Neuron (in vitro differentiated cells): Measurements from ENCODE around the gene DNAH11.

Experiments
- H2AFZ ChIP-seq: one replicate; pipeline ENCODE4 v1.6.1; 2013; ENCODE audit warnings: low read depth, mild to moderate bottlenecking, inconsistent platforms, low read length, moderate library complexity
- H3K27me3 ChIP-seq: one replicate; pipeline ENCODE4 v1.6.1; 2013; ENCODE audit warnings: low read length; ENCODE audit not compliant: insufficient read depth
- H3K36me3 ChIP-seq: one replicate; pipeline ENCODE4 v1.6.1; 2013; ENCODE audit warnings: low read length; ENCODE audit not compliant: insufficient read depth
- H3K4me1 ChIP-seq: one replicate; pipeline ENCODE4 v1.6.1; 2013; ENCODE audit warnings: low read length; ENCODE audit not compliant: insufficient read depth
- H3K4me3 ChIP-seq: 2 replicates; pipeline ENCODE4 v1.5.1; 2013; ENCODE audit warnings: mild to moderate bottlenecking, low read length, moderate library complexity
- H3K9me3 ChIP-seq: one replicate; pipeline ENCODE4 v1.6.1; 2013; ENCODE audit warnings: low read length

DNAH11 gene

GRCh38 chr7:21757537-21758282 lies 214.9 kb downstream of the DNAH11 start:
- Histone ChIP-seq H3K36me3 (no peaks in the 10 kb centered on the region), H3K4me1 (no peaks in the 10 kb centered on the region), H2AFZ (no peak overlapping the region), H3K27me3 (peaks cover 5% of the 10 kb centered on the region), H3K4me3 (no peak overlapping the region), H3K9me3 (no peaks in the 10 kb centered on the region)

- Histone ChIP-seq H3K36me3 (no peaks in the 10 kb centered on the region), H3K27me3 (peaks cover 5% of the 10 kb centered on the region), H3K4me3 (no peak overlapping the region), H2AFZ (no peak overlapping the region), H3K9me3 (no peaks in the 10 kb centered on the region), H3K4me1 (no peaks in the 10 kb centered on the region)
Observed at GRCh38 chr7:21758286-21758685, 215.4 kb downstream of the DNAH11 start.

- H3K4me3 ChIP-seq, result no peak overlapping the region
- no peak overlapping the region for H2AFZ ChIP-seq
- H3K27me3 ChIP-seq, result peaks cover 5% of the 10 kb centered on the region
- H3K9me3 ChIP-seq, result no peaks in the 10 kb centered on the region
- H3K4me1 ChIP-seq, result peaks cover 11% of the 10 kb centered on the region
- H3K36me3 ChIP-seq, result no peaks in the 10 kb centered on the region
Observed at GRCh38 chr7:21762469-21762868, 219.6 kb downstream of the DNAH11 start.

GRCh38 chr7:21763818-21764217 lies 221.0 kb downstream of the DNAH11 start:
- no peaks in the 10 kb centered on the region for H3K9me3 ChIP-seq
- no peak overlapping the region for H2AFZ ChIP-seq
- no peak overlapping the region for H3K4me3 ChIP-seq
- H3K36me3 ChIP-seq, result no peaks in the 10 kb centered on the region
- peaks cover 5% of the 10 kb centered on the region for H3K27me3 ChIP-seq
- peaks cover 11% of the 10 kb centered on the region for H3K4me1 ChIP-seq

GRCh38 chr7:21766218-21766617 lies 223.4 kb downstream of the DNAH11 start:
- Histone ChIP-seq H2AFZ (no peak overlapping the region), H3K4me1 (peaks cover 11% of the 10 kb centered on the region), H3K9me3 (no peaks in the 10 kb centered on the region), H3K36me3 (no peaks in the 10 kb centered on the region), H3K4me3 (no peak overlapping the region), H3K27me3 (peaks cover 3% of the 10 kb centered on the region)

- H3K36me3 ChIP-seq, result no peaks in the 10 kb centered on the region
- no peak overlapping the region for H2AFZ ChIP-seq
- H3K9me3 ChIP-seq, result no peaks in the 10 kb centered on the region
- H3K27me3 ChIP-seq, result peaks cover 3% of the 10 kb centered on the region
- no peak overlapping the region for H3K4me3 ChIP-seq
- peaks cover 12% of the 10 kb centered on the region for H3K4me1 ChIP-seq
Observed at GRCh38 chr7:21767300-21767900, 224.6 kb downstream of the DNAH11 start.

- Histone ChIP-seq H3K9me3 (no peaks in the 10 kb centered on the region), H3K4me1 (peaks cover 21% of the 10 kb centered on the region), H3K36me3 (no peaks in the 10 kb centered on the region), H3K27me3 (peaks cover 3% of the 10 kb centered on the region), H3K4me3 (no peak overlapping the region), H2AFZ (no peak overlapping the region)
Observed at GRCh38 chr7:21768279-21768678, 225.4 kb downstream of the DNAH11 start.

- Histone ChIP-seq H3K4me3 (no peak overlapping the region), H3K4me1 (peaks cover 14% of the 10 kb centered on the region), H2AFZ (no peak overlapping the region), H3K9me3 (no peaks in the 10 kb centered on the region), H3K36me3 (no peaks in the 10 kb centered on the region), H3K27me3 (peaks cover 3% of the 10 kb centered on the region)
Observed at GRCh38 chr7:21771266-21771665, 228.4 kb downstream of the DNAH11 start.

GRCh38 chr7:21771906-21772610 lies 229.2 kb downstream of the DNAH11 start:
- H3K36me3 ChIP-seq, result no peaks in the 10 kb centered on the region
- peaks cover 14% of the 10 kb centered on the region for H3K4me1 ChIP-seq
- H2AFZ ChIP-seq, result no peak overlapping the region
- H3K9me3 ChIP-seq, result no peaks in the 10 kb centered on the region
- H3K4me3 ChIP-seq, result no peak overlapping the region
- peaks cover 3% of the 10 kb centered on the region for H3K27me3 ChIP-seq

GRCh38 chr7:21773326-21773725 lies 230.5 kb downstream of the DNAH11 start:
- no peaks in the 10 kb centered on the region for H3K36me3 ChIP-seq
- H3K4me3 ChIP-seq, result no peak overlapping the region
- peaks cover 3% of the 10 kb centered on the region for H3K27me3 ChIP-seq
- H3K9me3 ChIP-seq, result no peaks in the 10 kb centered on the region
- peaks cover 14% of the 10 kb centered on the region for H3K4me1 ChIP-seq
- no peak overlapping the region for H2AFZ ChIP-seq

- Histone ChIP-seq H3K4me3 (no peak overlapping the region), H3K4me1 (peaks cover 8% of the 10 kb centered on the region), H2AFZ (no peak overlapping the region), H3K27me3 (no peaks in the 10 kb centered on the region), H3K9me3 (no peaks in the 10 kb centered on the region), H3K36me3 (no peaks in the 10 kb centered on the region)
Observed at GRCh38 chr7:21777921-21778320, 235.1 kb downstream of the DNAH11 start.

- H2AFZ ChIP-seq, result no peak overlapping the region
- no peaks in the 10 kb centered on the region for H3K27me3 ChIP-seq
- H3K4me3 ChIP-seq, result no peak overlapping the region
- H3K4me1 ChIP-seq, result no peaks in the 10 kb centered on the region
- no peaks in the 10 kb centered on the region for H3K36me3 ChIP-seq
- H3K9me3 ChIP-seq, result no peaks in the 10 kb centered on the region
Observed at GRCh38 chr7:21778953-21779352, 236.1 kb downstream of the DNAH11 start.

- Histone ChIP-seq H3K36me3 (no peaks in the 10 kb centered on the region), H3K4me3 (no peak overlapping the region), H3K4me1 (no peaks in the 10 kb centered on the region), H3K9me3 (no peaks in the 10 kb centered on the region), H2AFZ (no peak overlapping the region), H3K27me3 (no peaks in the 10 kb centered on the region)
Observed at GRCh38 chr7:21782996-21783395, 240.2 kb downstream of the DNAH11 start.
